T follicular helper cell (primary cell): ENCODE data around the gene CNOT4.
A peak's percentile ranks its signal among the peaks of the same experiment; 100 is the strongest.
"Not testable (repeated sequence)": the region's sequence is repeated elsewhere in the genome, so short reads cannot be mapped to it uniquely, and the experiment has no call there.

Experiments used
- DNase-seq: peaks from one replicate; pipeline ENCODE4 v3.0.0-alpha.2; 2020; ENCODE audit warnings: low read depth

Gene CNOT4

GRCh38 chr7:135364206-135364605 lies 145.7 kb downstream of the CNOT4 start:
- DNase-seq, result no peak

- DNase-seq, result no peak
Observed at GRCh38 chr7:135362871-135363270, 147.0 kb downstream of the CNOT4 start.

DNA sequence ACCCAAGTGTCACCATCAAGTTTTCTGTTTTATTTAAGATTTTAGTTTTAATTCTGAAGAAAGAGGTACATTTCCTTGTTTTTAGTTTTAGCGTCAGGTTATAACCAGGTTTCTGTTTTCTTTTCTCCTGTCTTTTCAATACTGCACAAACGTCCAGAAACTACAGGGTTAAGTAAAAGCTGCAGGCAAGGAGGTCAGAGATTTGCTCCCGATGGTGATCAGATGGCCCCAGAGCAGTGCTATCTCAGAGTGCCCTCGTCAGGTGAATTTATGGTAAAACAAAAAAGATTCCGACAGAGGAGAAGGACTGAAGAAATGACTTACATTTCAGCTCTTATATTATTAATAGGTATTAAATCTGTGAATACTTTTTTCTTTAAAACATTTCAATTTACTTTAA lies 148.1 kb downstream of the CNOT4 start:
- no peak for DNase-seq

GRCh38 chr7:135359615-135360014 lies 150.3 kb downstream of the CNOT4 start:
- DNase-seq, result no peak

GRCh38 chr7:135355377-135356048 lies 154.4 kb downstream of the CNOT4 start:
- DNase-seq, result no peak

DNA sequence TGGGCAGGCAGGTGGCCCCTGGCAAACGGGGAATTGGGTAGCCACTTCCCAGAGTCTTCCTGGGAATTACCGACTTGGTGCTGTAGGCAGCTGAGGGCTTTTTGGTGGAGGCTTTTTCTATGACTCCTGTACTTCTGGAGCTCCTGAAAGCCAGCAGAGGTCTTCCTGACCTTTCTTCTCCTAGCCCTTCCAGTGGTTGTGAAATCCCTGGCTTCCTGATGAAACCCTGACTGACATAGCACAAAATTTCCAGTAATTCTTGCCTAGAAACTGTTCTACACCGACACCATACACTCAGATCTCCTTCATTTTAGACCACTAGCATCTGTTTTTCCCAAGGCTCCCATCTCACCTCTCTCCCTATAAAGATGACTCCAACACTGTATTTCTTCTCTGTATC lies 156.1 kb downstream of the CNOT4 start:
- no peak for DNase-seq

GRCh38 chr7:135352285-135352684 lies 157.6 kb downstream of the CNOT4 start:
- DNase-seq, result no peak

DNA sequence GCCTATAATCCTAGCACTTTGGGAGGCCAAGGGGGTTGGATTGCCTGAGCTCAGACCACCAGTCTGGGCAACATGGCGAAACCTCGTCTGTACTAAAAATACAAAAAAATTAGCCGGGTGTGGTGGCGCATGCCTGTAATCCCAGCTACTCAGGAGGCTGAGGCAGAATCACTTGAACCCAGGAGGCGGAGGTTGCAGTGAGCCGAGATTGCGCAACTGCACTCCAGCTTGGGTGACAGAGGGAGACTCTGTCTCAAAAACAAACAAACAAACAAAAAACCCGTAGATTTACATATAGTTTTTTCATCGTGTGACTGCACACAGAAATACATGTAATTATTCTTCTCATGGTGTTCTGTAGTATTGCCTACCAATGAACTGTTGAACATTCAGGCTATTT lies 158.8 kb downstream of the CNOT4 start:
- DNase-seq, result not testable (repeated sequence)

DNA sequence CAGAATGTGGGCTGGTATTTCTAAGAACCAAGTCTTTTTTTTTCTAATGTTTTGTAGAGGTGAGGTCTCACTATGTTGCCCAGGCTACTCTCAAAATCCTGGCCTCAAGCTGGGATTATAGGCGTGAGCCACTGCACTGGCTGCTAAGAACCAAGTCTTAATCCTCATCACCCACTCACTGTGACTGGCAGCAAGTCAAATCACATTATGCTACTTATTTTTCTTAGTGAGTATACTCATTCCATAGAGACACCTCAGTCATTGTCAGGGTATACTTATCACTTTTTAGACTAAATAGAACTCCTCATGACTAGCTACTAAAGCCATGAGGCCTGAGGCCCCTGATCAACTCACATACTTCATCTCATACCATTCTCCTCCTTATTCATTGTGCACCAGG lies 160.2 kb downstream of the CNOT4 start:
- no peak for DNase-seq

- DNase-seq, result no peak
Observed at GRCh38 chr7:135348493-135348892, 161.4 kb downstream of the CNOT4 start.

- DNase-seq, result no peak
Observed at GRCh38 chr7:135343361-135343760, 166.5 kb downstream of the CNOT4 start.

- no peak for DNase-seq
Observed at GRCh38 chr7:135342887-135343286, 167.0 kb downstream of the CNOT4 start.

- no peak for DNase-seq
Observed at GRCh38 chr7:135341049-135341448, 168.9 kb downstream of the CNOT4 start.

DNA sequence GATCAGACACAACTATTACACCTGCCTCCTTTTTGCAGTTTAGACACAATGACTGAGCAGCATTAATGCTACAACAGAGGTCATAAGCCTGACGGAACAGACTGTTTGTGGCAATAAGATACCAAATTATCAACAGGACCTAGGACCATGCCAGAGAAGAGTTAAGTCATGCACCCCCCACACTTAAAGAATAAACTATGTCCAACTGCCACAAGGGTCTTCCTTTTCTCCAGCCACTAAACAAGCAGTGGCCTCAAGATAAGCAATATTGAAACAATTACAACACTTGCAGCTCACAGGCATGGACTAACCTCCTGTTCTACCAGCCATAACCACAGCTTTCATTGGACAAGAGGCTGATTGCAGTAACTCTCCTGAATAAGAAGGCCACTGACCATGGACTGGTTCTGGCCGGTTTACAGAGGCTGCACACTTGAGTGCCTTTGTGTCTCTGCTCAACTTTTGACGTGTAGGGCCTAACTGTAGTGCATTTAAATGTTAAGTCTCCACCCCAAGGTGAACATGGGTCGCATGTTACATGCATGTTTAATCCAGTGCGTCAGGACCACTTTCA lies 171.8 kb downstream of the CNOT4 start:
- DNase-seq, result no peak

GRCh38 chr7:135337506-135337905 lies 172.4 kb downstream of the CNOT4 start:
- DNase-seq, result no peak

- peak; percentile 1 for DNase-seq
Observed at GRCh38 chr7:135335628-135336139, 174.2 kb downstream of the CNOT4 start.

- no peak for DNase-seq
Observed at GRCh38 chr7:135334830-135335543, 174.9 kb downstream of the CNOT4 start.

DNA sequence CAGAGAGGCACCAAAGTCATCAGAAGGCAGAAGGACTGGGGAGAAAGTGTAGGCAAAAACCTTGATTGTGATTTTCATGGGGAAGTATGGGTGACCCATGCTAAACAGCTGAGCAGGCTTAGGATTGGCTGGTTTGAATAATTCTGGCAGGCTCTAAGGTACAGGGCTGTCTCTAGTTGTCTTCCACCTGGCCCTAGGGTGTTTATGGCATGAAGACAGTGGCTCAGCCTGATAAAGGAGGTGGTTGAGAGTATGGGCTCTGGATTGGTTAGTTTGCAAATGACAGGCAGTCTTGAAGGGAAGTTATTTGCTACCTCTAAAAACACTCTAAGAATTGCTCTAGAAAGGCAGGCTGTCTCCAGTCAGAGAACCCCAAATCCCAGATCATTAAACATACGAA lies 176.0 kb downstream of the CNOT4 start:
- no peak for DNase-seq

- no peak for DNase-seq
Observed at GRCh38 chr7:135333200-135333599, 176.7 kb downstream of the CNOT4 start.

GRCh38 chr7:135330088-135330487 lies 179.8 kb downstream of the CNOT4 start:
- DNase-seq, result no peak

DNA sequence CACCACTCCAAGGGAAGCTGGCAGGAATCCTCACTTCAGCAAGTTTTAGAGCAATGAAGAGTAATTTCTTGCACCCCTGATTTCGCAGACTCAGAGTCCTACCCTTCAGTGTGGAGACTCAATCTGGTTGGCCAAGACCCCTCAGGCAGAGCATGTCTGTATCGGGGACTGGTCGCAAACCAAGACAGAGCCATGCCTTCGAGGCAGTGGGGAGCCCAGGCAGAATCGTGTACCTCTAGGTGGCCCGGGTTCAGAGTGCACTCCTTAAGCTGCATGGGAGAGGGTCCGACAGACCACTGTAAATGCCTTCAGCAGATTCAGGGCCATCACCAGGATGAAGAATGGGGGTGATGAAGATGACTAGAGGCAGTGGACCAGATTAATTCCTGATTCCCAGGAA lies 181.4 kb downstream of the CNOT4 start:
- DNase-seq, result no peak

DNA sequence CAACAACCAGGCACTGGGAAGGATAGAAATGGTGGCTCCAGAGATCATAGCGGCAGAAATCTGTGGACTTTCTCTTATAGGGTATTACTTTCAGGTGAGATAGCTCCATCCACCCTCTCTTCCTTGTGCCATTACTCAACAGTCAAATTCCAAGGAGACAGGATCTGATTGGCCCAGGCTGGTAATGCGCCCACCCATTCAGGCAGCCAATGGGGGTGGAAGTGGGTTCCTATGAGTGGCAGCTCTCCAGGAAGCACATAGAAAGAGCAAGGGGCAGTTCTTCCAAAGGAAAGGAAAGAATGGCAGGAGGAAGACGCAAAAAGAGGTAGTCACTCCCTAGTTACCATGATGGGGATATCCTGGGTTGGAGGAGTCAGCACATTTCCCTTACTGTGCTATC lies 181.8 kb downstream of the CNOT4 start:
- no peak for DNase-seq

- no peak for DNase-seq
Observed at GRCh38 chr7:135327458-135327857, 182.4 kb downstream of the CNOT4 start.
